ENCODE data around the gene NKX1-2.

GRCh38 chr10:124429576-124429975 lies 20.3 kb downstream of the NKX1-2 start:
- no peak for TF ChIP-seq CTCF (conservative IDR thresholded peaks at IDR 0.05; ENCODE audit: low read length)
- no peak for TF ChIP-seq EZH2phosphoT487 (IDR thresholded peaks at IDR 0.05; ENCODE audit: borderline replicate concordance, low read depth, low read length)

Measured in OCI-LY7 (cell line).